ENCODE measurements around the gene PRKCG.

The PRKCG gene

GRCh38 chr19:53900191-53900860 lies 18.3 kb downstream of the PRKCG start:
- no peak for DNase-seq

- peak; percentile 42 for DNase-seq
Measured at GRCh38 chr19:53903055-53903680, 21.2 kb downstream of the PRKCG start.

GRCh38 chr19:53904909-53905308 lies 22.9 kb downstream of the PRKCG start:
- DNase-seq = no peak

GRCh38 chr19:53905787-53906186 lies 23.8 kb downstream of the PRKCG start:
- no peak for DNase-seq

GRCh38 chr19:53906211-53907192 lies 24.5 kb downstream of the PRKCG start:
- DNase-seq = peak; percentile 89

- DNase-seq = no peak
Measured at GRCh38 chr19:53907193-53907581, 25.2 kb downstream of the PRKCG start.

- no peak for DNase-seq
Measured at GRCh38 chr19:53907690-53908089, 25.7 kb downstream of the PRKCG start.

- peak; percentile 74 for DNase-seq
Measured at GRCh38 chr19:53908106-53908934, 26.3 kb downstream of the PRKCG start.

- DNase-seq = no peak
Measured at GRCh38 chr19:53908935-53909415, 27.0 kb downstream of the PRKCG start, which contains the start of gene CACNG7. TSS of gene CACNG7 (plus strand) at chr19:53909278. CDS start at chr19:53912832, 3,554 bp downstream.

- DNase-seq = no peak
Measured at GRCh38 chr19:53909471-53910169, 27.6 kb downstream of the PRKCG start.

- no peak for DNase-seq
Measured at GRCh38 chr19:53910170-53910518, 28.1 kb downstream of the PRKCG start.

GRCh38 chr19:53912653-53913052 lies 30.7 kb downstream of the PRKCG start:
- peak; percentile 50 for DNase-seq

- DNase-seq = no peak
Measured at GRCh38 chr19:53915000-53915399, 33.0 kb downstream of the PRKCG start.

GRCh38 chr19:53916004-53916403 lies 34.0 kb downstream of the PRKCG start:
- no peak for DNase-seq

GRCh38 chr19:53917356-53917755 lies 35.4 kb downstream of the PRKCG start:
- no peak for DNase-seq

- peak; percentile 56 for DNase-seq
Measured at GRCh38 chr19:53927739-53928138, 45.7 kb downstream of the PRKCG start.

GRCh38 chr19:53936029-53936428 lies 54.0 kb downstream of the PRKCG start:
- no peak for DNase-seq

GRCh38 chr19:53942001-53942786 lies 60.2 kb downstream of the PRKCG start:
- DNase-seq = peak; percentile 58

GRCh38 chr19:53944416-53944815 lies 62.4 kb downstream of the PRKCG start:
- no peak for DNase-seq

GRCh38 chr19:53944933-53945332 lies 62.9 kb downstream of the PRKCG start:
- DNase-seq = no peak

- DNase-seq = no peak
Measured at GRCh38 chr19:53945441-53945840, 63.4 kb downstream of the PRKCG start.

All from stimulated activated CD8-positive, alpha-beta memory T cell treated with anti-CD3 and anti-CD28 coated beads, Interleukin-4, amount 100 ng/mL, for 48 hours (primary cell).